Panc1 (cell line): ENCODE data around the gene VAMP2.

ENCODE experiments used
- CTCF ChIP-seq: fragments of 450-650 bp; IDR thresholded peaks from 2 replicates; pipeline ENCODE4 v1.5.1; 2017; ENCODE audit warnings: mild to moderate bottlenecking
- POLR2AphosphoS5 ChIP-seq: IDR thresholded peaks from 2 replicates; pipeline ENCODE4 v1.6.1; 2012; ENCODE audit warnings: mild to moderate bottlenecking, low read depth, low read length, moderate library complexity
- REST ChIP-seq, 2 experiments: IDR thresholded peaks; 2 replicates each; pipeline ENCODE4 v1.6.1; 2011 to 2012; ENCODE audit warnings: low read depth in 2 of 2, control low read depth in 1 of 2, low read length in 1 of 2, mild to moderate bottlenecking in 1 of 2, moderate library complexity in 1 of 2; ENCODE audit not compliant: insufficient read depth in 1 of 2

GRCh38 chr17:8166731-8167130, 4.0 kb upstream of the VAMP2 start:
- TF ChIP-seq CTCF (no peak), POLR2AphosphoS5 (no peak), REST (IDR thresholded peaks at IDR 0.05; ENCODE audit: insufficient read depth in 1 of 2, low read depth in 2 of 2, low read length in 1 of 2) (no peak)
